ENCODE measurements around the gene ACADS.

Gene ACADS, protein sequence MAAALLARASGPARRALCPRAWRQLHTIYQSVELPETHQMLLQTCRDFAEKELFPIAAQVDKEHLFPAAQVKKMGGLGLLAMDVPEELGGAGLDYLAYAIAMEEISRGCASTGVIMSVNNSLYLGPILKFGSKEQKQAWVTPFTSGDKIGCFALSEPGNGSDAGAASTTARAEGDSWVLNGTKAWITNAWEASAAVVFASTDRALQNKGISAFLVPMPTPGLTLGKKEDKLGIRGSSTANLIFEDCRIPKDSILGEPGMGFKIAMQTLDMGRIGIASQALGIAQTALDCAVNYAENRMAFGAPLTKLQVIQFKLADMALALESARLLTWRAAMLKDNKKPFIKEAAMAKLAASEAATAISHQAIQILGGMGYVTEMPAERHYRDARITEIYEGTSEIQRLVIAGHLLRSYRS

DNA sequence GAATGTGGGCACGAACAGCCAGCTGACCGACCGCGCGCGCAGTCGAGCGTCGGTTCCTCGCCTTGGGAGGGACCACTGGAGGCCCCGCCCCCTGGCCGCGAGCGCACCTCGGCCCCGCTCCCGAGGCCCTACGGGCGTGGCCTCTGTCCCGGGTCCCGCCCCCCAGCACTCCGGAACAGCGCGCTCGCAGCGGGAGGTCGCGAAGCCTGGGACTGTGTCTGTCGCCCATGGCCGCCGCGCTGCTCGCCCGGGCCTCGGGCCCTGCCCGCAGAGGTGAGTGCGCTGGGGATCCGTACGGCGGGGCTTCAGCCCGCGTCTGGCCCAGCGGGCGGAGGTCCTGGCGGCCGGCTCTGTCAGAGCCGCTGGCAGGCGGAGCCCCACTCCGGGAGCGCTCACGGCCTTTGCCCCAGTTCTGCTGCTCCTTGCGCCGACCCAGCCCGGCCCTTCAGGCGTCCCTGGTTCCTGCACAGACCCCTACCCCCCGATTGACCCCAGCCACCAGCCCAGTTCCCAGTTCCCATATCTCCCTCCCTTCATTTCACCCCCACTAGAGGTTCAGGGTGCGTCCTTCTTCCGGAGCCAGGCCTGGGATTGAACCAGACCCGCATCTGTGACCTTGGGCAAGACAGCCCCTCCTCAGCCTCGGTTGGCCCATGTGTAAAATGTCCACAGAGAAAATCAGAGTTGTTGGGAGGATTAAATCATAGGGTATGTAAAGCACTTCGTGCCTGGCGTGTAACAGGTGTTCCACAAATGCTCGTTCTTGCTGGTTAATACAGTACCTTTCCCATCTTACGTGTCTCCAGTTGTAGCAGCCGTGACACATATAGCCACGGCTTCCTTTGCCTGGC, at the start of gene ACADS:
TSS of gene ACADS (plus strand) at position 168 of the 851 bp plus-strand sequence. CDS start at position 228, 60 bp downstream.
- DNase-seq (ENCODE audit: extremely low read depth in 1 of 2, low read depth in 1 of 2) = peak; percentile 80 to 82

- peak in 1 of 2 donors; percentile 15 for DNase-seq (ENCODE audit: extremely low read depth in 1 of 2, low read depth in 1 of 2)
These were observed 47.7 kb upstream of the ACADS start for GRCh38 chr12:120677765-120678473.

DNA sequence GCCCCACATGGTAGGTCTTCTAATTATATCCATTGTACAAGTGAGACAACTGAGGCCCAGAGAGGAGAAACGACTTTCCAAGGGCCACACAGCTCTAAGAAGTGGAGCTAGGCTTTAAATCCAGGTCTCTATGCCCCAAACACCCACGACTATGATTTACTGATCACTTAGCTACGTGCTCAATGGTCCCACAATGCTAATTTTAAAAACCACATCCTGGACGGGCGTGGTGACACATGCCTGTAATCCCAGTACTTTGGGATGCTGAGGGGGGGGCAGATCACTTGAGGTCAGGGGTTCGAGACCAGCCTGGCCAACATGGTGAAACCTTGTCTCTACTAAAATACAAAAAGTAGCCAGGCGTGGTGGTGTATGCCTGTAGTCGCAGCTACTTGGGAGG, 47.1 kb upstream of the ACADS start:
- DNase-seq (ENCODE audit: extremely low read depth in 1 of 2, low read depth in 1 of 2) = peak in 1 of 2 donors; percentile 7

GRCh38 chr12:120680165-120680738, 45.4 kb upstream of the ACADS start:
- DNase-seq (ENCODE audit: extremely low read depth in 1 of 2, low read depth in 1 of 2) = no peak

- no peak for DNase-seq (ENCODE audit: extremely low read depth in 1 of 2, low read depth in 1 of 2)
These were observed 41.1 kb upstream of the ACADS start for GRCh38 chr12:120684523-120684932.

DNA sequence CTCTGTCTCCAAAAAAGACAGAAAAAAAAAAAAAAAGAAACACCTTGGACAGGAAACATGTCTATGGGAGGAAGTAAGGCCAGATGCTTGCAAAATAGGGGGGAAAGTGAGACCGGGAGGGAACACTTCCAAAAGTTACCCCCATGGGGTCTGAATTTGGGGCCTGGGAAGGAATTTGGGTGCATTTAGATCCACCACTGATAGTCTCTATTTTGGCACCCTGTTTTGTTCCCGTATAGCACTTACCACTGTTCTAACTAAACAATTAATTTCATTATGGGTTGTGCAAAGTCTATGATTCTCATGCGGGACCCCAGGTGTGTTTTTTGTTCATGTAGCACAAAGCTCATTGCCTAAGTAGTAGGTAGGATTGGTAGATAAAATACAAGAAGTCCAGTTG, 40.1 kb upstream of the ACADS start:
- no peak for DNase-seq (ENCODE audit: extremely low read depth in 1 of 2, low read depth in 1 of 2)

GRCh38 chr12:120686151-120686689, 39.4 kb upstream of the ACADS start:
- DNase-seq (ENCODE audit: extremely low read depth in 1 of 2, low read depth in 1 of 2) = peak; percentile 94 to 96

DNA sequence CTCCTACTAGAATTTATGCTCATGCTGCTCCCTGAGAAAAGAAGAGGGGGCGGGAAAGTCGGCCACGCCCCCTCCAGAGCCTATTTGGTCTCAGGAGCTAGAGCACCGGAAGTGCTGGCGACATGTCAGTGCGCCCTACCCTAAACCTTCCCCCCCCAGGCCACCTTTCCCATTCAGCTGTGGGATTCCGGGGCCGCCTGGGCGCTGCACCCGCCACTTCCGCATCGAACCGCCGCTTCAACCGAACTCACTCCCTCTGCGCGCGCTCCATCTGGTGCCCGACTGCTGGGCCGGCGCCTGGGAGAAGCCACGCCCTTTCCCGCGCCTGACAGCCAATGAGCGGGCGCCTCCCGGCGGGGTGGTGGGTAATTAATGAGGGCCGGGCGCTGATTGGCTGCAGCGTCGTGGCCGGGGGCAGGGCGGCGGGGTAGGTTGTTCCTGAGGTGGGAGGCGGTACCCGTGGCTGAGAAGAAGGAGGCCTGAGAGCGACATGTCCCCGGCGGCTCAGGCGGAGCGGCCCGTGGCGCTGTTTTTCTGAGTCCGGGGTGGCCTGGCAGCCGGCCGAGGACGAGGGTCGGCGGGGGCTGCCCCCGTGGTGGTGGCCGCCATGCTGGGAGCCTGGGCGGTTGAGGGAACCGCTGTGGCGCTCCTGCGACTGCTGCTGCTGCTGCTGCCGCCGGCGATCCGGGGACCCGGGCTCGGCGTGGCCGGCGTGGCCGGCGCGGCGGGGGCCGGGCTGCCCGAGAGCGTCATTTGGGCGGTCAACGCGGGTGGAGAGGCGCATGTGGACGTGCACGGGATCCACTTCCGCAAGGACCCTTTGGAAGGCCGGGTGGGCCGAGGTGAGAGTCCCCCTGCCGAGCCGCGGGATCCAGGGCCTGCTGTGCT, 38.7 kb upstream of the ACADS start, which contains the start of gene MLEC:
TSS of gene MLEC (plus strand) at position 460 of the 888 bp plus-strand sequence. CDS start at position 608, 148 bp downstream.
- DNase-seq (ENCODE audit: extremely low read depth in 1 of 2, low read depth in 1 of 2) = peak; percentile 97 to 98

DNA sequence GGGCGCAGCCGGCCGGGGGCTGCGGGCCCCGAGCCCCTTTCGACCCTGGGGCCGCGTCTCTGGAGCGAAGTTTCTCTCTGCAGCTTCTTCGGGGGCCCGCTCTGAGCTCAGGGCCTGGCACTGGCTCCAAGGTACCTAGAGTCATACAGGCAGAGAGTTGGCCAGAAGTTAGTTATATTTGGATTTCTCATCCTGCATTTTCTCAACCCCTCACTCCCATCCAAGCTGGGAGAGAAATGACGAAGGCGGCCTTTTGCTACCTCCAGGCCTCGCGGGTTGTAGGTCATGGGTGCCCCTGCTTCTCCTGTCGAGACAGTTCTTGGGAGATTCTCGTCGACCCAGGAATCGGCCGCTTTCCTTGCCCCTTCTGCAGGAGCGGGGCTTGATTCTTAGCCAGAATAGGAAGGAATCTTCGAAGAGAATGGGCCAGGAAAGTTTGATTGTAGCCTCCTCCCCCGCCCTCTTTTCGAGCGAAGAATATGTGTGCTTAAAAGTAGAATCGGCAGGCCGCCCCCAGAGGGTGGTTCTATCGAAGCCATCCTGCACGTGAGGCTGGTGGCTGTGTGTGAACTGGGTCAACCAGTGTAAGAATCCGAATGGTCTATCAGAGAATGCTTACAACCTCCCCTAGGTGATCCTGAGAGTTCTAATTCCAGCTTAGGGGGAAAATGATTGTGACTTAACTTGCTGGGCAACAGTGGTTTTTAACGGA, 37.9 kb upstream of the ACADS start:
- no peak for DNase-seq (ENCODE audit: extremely low read depth in 1 of 2, low read depth in 1 of 2)

DNA sequence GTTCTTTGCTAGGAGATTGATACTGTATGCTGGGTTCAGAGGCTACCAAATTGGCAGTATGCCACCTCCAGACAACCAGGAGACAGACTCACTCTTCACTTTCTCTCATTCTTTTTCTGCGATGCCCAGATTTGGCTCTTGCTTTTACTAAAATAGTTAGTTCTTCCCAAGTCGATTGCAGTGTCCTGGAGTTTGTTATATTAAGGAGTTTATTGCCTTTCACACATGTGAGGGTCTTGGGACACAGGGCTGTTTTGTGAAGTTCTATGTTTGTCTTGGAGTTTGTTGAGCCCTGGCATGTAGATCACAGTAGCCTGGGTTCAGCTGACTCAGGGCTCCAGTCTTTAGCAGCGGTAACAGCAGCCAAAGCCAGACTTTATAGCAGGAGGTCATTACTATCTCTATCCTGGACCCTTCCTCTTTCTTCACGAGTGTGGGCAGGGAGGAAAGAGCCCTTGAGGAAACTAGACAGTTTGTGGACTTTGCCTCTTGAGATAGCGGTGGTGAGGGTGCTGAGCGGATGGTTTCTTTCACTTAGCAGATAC, 37.0 kb upstream of the ACADS start:
- DNase-seq (ENCODE audit: extremely low read depth in 1 of 2, low read depth in 1 of 2) = no peak

DNA sequence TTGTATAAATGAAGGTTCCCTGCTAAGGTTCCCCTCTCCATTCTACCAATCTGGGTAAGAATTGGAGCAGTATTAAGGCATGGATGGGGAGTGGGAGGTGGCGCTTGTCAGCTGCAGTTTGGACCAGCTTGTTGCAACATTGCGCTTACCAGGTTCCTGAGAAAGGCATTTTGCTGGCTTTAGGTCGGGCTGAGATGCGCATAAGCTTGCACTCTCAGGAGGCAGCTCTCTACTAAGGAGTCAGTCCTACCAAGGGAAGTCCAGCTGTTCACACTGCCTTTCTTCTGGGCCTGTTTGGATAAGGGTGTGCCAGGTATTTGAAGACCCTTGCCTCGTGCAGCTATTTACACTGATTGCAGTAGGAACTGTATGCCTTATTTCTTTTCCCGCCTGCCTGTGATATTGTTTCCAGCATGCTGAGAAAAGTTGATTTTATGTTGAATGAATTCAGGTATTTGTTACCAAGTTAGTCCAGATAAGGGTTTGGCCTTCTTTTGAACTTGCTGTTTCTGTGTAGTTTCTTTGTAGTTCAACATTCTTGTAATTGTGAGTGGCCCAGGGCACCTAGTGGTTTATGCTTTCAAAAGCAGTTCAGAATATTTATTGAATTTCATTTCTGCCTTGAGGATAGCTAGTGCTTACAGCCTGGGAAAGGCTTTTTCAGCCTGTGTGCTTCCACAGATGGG, 36.1 kb upstream of the ACADS start:
- DNase-seq (ENCODE audit: extremely low read depth in 1 of 2, low read depth in 1 of 2) = no peak

DNA sequence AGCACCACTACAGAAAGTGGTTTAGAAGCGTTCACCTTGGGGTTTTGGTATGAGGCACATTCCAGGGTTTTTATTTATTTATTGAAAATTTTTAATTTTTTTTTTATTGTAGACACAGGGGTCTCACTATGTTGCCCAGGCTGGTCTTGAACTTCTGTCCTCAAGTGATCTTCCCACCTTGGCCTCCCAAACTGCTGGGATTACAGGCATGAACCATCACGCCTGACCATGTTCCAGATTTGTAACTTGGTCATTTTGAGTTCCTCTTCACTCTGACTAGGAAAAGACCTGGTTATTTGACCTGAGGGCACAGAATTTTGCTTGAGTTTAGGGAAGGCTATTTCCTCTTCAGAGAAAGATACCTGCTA, 35.6 kb upstream of the ACADS start:
- DNase-seq (ENCODE audit: extremely low read depth in 1 of 2, low read depth in 1 of 2) = no peak

DNA sequence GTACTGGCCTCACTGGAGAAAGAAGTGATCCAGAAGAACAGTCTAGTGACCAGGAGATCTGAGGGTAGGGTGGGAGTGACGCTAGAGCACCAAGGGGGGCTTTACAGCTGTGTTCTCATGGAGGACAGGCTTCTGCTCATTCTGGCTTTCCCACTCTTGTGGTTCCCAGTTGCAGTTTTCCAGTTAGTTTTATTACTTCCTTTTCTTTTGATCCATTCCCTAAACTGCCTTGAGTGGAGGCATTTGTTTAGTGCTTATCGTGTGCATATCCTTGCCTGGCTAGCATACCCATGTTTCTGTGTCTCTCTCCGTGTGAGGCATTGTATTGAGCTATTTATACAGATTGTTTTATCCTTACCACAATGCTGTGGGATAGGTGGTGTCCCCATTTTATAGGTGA, 34.6 kb upstream of the ACADS start:
- no peak for DNase-seq (ENCODE audit: extremely low read depth in 1 of 2, low read depth in 1 of 2)

DNA sequence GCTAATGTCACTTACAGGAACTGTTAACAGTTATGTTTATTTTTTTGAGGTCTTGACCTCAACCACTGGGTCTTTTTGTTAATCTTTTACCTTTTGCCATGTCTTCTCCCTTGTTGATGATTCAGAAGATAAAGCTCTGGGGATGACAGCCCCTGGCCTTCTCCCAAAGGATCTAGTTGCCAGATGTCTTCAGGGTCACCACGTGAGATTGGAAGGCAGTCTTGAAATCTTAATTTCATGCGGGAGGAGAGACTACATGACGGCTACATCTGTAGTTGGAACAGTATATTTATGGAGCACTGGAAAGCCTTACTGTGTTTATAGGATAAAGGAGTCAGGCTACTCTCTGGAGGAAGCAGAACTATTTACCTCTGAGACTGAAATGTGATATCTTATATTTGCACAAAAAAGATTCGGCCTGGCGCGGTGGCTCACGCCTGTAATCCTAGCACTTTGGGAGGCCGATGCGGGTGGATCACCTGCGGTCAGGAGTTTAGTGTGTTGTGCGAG, 33.0 kb upstream of the ACADS start:
- no peak for DNase-seq (ENCODE audit: extremely low read depth in 1 of 2, low read depth in 1 of 2)

GRCh38 chr12:120693848-120694247, 31.8 kb upstream of the ACADS start:
- no peak for DNase-seq (ENCODE audit: extremely low read depth in 1 of 2, low read depth in 1 of 2)

DNA sequence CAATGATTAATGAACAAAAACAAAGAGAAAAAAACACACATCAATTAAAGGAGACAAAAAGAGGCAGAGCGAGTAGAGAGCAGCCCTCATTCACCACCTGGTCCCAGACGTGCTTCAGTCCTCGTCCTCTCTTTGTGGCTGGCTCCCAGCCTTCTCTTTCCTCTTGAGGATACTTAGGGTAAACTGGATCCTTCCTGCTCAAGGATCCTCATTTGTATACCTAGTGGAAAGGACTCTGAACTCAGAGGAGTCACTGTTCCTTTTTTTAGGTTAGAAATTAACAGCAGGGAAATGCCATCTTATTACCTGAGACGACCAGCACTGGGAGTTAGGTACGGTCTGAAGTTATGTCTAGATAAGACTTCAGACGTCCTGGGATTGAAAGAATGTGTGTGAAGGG, 29.0 kb upstream of the ACADS start:
- DNase-seq (ENCODE audit: extremely low read depth in 1 of 2, low read depth in 1 of 2) = no peak

- no peak for DNase-seq (ENCODE audit: extremely low read depth in 1 of 2, low read depth in 1 of 2)
These were observed 28.3 kb upstream of the ACADS start for GRCh38 chr12:120697344-120697743.

GRCh38 chr12:120698665-120699064, 27.0 kb upstream of the ACADS start:
- no peak for DNase-seq (ENCODE audit: extremely low read depth in 1 of 2, low read depth in 1 of 2)
